ENCODE measurements around the gene PTGR1. TPM values are rescaled to one million over a fixed set of nuclear protein-coding genes. Genes with fewer than 3 reads are reported as not detected.
A peak's percentile ranks its signal among the peaks of the same experiment; 100 is the strongest.

PTGR1 gene
- total RNA-seq, 1 experiment from 2014 or later = 27.4 TPM

- no TSS peak for BruUV-seq (replicated peaks)
Measured at GRCh38 chr9:111605041-111605559, 5.7 kb upstream of the PTGR1 start.

GRCh38 chr9:111604054-111604615 lies 4.7 kb upstream of the PTGR1 start:
- no peak overlapping the region for H3K27ac Mint-ChIP-seq (ENCODE audit: low read depth, unreplicated experiment)
- DNase-seq (ENCODE audit: unreplicated experiment) = no peak
- no peaks in the 10 kb centered on the region for H3K27me3 Mint-ChIP-seq (ENCODE audit: insufficient read depth, unreplicated experiment)
- CTCF ChIA-PET = interaction anchor here (0.8 to 1.2 kb wide), 2 partner anchors 17 to 157 kb away, joined by 3 to 5 read pairs; no protein-coding TSS in a partner anchor
- TF ChIP-seq CTCF (IDR thresholded peaks at IDR 0.05; ENCODE audit: unreplicated experiment) = no peak
- no peaks in the 10 kb centered on the region for H3K36me3 Mint-ChIP-seq (ENCODE audit: insufficient read depth, unreplicated experiment)
- intact Hi-C loops (cut with micrococcal nuclease) = no loop called here
- H3K4me1 Mint-ChIP-seq (ENCODE audit: insufficient read depth, unreplicated experiment) = peaks cover 10% of the 10 kb centered on the region
- POLR2A ChIA-PET = interaction anchor here (1.0 to 3.0 kb wide), 3 partner anchors 22 to 28 kb away, joined by 3 to 13 read pairs (median 4); partner anchors contain the start of gene DNAJC25
- no peaks in the 10 kb centered on the region for H3K9me3 Mint-ChIP-seq (ENCODE audit: unreplicated experiment)
- H3K4me3 Mint-ChIP-seq (ENCODE audit: unreplicated experiment) = no peak overlapping the region
- BruUV-seq (replicated peaks) = no TSS peak

More at GRCh38 chr9:111605041-111605559, 5.7 kb upstream of the PTGR1 start:
- Mint-ChIP-seq H3K27me3 (ENCODE audit: insufficient read depth, unreplicated experiment) (no peaks in the 10 kb centered on the region), H3K4me1 (ENCODE audit: insufficient read depth, unreplicated experiment) (peaks cover 5% of the 10 kb centered on the region), H3K27ac (ENCODE audit: low read depth, unreplicated experiment) (no peak overlapping the region), H3K36me3 (ENCODE audit: insufficient read depth, unreplicated experiment) (no peaks in the 10 kb centered on the region), H3K9me3 (ENCODE audit: unreplicated experiment) (no peaks in the 10 kb centered on the region), H3K4me3 (ENCODE audit: unreplicated experiment) (no peak overlapping the region)
- POLR2A ChIA-PET = interaction anchor here (1.0 to 1.2 kb wide), 3 partner anchors 16 to 26 kb away, joined by 3 to 4 read pairs (median 3); partner anchors contain the start of gene DNAJC25
- CTCF ChIA-PET = interaction anchor here (0.7 kb wide), 2 partner anchors 16 to 66 kb away, joined by 3 to 5 read pairs; no protein-coding TSS in a partner anchor
- no peak for TF ChIP-seq CTCF (IDR thresholded peaks at IDR 0.05; ENCODE audit: unreplicated experiment)
- no peak for DNase-seq (ENCODE audit: unreplicated experiment)
- intact Hi-C loops (cut with micrococcal nuclease) = no loop called here

GRCh38 chr9:111603041-111603440 lies 3.6 kb upstream of the PTGR1 start:
- Mint-ChIP-seq H3K27me3 (ENCODE audit: insufficient read depth, unreplicated experiment) (no peaks in the 10 kb centered on the region), H3K36me3 (ENCODE audit: insufficient read depth, unreplicated experiment) (no peaks in the 10 kb centered on the region), H3K9me3 (ENCODE audit: unreplicated experiment) (no peaks in the 10 kb centered on the region), H3K4me3 (ENCODE audit: unreplicated experiment) (no peak overlapping the region), H3K27ac (ENCODE audit: low read depth, unreplicated experiment) (peak overlapping the region; percentile 77), H3K4me1 (ENCODE audit: insufficient read depth, unreplicated experiment) (peaks cover 11% of the 10 kb centered on the region)
- no peak for TF ChIP-seq CTCF (IDR thresholded peaks at IDR 0.05; ENCODE audit: unreplicated experiment)
- intact Hi-C loops (cut with micrococcal nuclease) = no loop called here
- CTCF ChIA-PET = interaction anchor here (1.1 to 1.2 kb wide), 2 partner anchors 19 to 100 kb away, joined by 3 to 5 read pairs; no protein-coding TSS in a partner anchor
- no TSS peak for BruUV-seq (replicated peaks)
- POLR2A ChIA-PET = interaction anchor here (3.0 kb wide), 1 partner anchor 29 kb away, joined by 13 read pairs; the partner anchor contains the start of gene DNAJC25
- no peak for DNase-seq (ENCODE audit: unreplicated experiment)

GRCh38 chr9:111601237-111602018 lies 2.0 kb upstream of the PTGR1 start:
- POLR2A ChIA-PET = interaction anchor here (0.6 to 4.6 kb wide), 5 partner anchors 9 to 426 kb away, joined by 4 to 39 read pairs (median 4); partner anchors contain the start of genes DNAJC25 and UGCG
- Mint-ChIP-seq H3K27ac (ENCODE audit: low read depth, unreplicated experiment) (peak overlapping the region; percentile 77), H3K9me3 (ENCODE audit: unreplicated experiment) (no peaks in the 10 kb centered on the region), H3K4me1 (ENCODE audit: insufficient read depth, unreplicated experiment) (peaks cover 11% of the 10 kb centered on the region), H3K27me3 (ENCODE audit: insufficient read depth, unreplicated experiment) (no peaks in the 10 kb centered on the region), H3K4me3 (ENCODE audit: unreplicated experiment) (no peak overlapping the region), H3K36me3 (ENCODE audit: insufficient read depth, unreplicated experiment) (peaks cover 12% of the 10 kb centered on the region)
- TF ChIP-seq CTCF (IDR thresholded peaks at IDR 0.05; ENCODE audit: unreplicated experiment) = no peak
- intact Hi-C loops (cut with micrococcal nuclease) = no loop called here
- CTCF ChIA-PET = interaction anchor here (1.5 kb wide), 1 partner anchor 91 kb away, joined by 3 read pairs; no protein-coding TSS in a partner anchor
- no TSS peak for BruUV-seq (replicated peaks)
- peak; percentile 65 for DNase-seq (ENCODE audit: unreplicated experiment)

All from MCF 10A (cell line).